OCI-M2 (cell line): ENCODE results near the gene KCNQ4.

Source experiments
- DNase-seq: peaks from one replicate; lab custom pipeline; 2025; ENCODE audit not compliant: unreplicated experiment; lab: John Stamatoyannopoulos, UW

KCNQ4 gene

DNA sequence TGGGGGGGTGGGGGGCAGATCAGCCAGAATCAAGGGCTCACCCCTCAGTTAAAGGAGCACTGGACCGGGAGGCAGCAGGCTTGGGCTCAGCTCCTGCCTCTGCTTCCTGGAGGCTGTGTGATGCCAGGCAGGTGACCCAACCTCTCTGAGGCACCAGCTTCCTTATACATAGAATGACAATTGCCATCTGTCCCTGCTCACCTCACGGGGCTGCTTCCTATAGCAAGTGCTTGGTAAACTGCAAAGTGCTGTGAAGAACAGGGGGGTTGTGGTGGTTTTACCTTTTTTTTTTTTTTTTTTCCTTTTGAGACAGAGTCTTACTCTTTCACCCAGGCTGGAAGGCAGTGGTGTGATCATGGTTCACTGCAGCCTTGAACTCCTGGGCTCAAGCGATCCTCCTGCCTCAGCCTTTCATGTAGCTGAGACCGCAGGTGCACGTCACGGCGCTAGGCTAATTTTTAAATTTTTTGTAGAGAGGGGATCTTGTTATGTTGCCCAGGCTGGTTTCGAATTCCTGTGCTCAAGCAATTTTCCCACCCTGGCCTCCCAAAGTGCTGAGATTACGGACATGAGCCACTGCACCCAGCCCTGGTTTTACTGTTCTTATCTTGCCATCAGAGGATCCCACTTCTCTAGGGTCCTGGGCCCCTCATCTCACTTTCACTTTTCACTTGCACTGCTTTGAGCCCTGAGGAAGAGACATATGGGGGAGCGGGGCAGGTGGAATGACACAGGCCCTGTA is 11.6 kb downstream of the KCNQ4 start:
- no peak for DNase-seq

DNA sequence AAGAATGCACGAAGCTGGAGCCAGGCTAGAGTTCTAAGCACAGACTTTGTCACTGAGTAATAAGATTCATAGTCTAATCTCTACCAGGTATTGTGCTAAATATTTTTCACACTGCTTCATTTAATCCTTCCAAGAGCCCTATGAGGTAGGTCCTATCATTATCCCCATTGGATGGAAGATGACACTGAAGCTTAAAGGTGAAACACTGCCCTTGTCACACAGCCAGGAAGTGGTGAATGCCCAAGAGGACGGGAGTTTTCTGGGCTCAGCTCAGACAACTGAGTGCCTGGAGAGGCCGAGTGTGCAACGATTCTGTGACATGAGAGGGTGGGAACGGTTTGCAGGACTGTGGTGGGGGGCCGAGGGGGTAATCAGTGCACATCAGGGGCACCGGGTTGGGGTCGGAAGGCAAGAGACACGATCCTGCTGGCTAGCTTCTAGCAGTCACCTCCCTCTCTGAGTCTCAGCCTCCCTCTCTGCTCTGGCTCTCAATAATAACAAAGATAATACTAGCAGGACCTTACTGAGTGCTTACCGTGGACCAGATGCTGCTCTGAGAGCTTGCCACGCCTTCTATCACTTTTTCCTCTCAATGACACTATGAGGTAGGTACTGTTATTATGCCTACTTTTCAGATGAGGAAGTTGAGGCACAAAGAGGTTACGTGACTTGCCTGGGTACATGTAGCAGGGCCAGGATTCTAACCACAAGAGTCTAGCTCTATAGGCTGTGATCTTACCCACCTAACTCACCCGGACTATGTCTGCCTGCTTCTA is 12.4 kb downstream of the KCNQ4 start:
- no peak for DNase-seq

DNA sequence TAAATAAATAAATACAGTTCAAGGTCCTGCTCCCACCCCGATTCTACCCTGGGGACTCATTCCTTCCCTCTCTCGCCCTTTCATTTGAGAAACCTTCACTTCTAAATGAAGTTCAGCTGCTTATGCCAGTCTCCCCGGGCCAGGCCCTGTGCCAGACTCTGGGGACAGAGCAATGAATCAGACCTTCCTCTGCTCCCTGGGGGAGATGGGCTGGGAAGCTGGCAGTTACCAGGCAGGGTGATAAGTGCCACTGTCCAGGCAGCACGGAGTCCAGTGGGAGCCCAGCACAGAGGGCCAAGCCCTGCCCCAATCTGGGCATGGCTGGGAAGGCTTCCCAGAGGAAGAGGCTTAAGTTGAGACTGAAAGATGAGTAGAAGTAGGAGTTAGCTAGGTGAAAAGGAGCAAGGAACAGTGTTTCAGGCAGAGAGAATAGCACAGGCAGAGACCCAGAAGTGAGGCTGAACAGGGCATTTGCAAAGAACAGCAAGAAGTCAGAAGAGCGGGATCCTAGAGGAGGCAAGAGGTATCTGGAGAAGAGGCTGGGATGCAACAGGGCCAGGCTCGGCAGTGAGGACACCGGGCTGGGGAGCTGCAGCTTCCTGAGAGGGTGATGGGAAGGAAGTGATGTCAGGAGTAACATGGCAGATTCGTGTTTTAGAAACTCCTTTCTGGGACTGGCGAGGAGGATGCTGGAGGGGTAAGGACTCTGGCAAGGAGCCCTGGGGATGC is 13.5 kb downstream of the KCNQ4 start:
- no peak for DNase-seq

DNA sequence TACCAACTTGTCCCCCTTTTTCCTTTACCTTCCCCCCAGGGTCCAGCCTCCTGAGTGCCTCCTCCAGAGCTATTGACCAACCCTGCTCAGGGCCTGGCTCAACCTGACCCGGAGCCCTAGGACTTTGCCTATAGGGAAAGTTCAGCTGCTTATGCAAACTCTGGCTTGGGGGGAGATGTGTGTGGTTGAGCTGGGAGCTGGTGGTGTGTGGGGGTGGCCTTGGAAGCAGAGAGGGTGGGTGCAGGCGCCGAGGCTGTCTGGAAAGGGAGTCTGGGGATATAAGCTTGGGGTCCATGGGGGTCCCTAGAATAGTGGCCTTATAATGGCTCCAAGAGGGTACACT is 14.1 kb downstream of the KCNQ4 start:
- no peak for DNase-seq

DNA sequence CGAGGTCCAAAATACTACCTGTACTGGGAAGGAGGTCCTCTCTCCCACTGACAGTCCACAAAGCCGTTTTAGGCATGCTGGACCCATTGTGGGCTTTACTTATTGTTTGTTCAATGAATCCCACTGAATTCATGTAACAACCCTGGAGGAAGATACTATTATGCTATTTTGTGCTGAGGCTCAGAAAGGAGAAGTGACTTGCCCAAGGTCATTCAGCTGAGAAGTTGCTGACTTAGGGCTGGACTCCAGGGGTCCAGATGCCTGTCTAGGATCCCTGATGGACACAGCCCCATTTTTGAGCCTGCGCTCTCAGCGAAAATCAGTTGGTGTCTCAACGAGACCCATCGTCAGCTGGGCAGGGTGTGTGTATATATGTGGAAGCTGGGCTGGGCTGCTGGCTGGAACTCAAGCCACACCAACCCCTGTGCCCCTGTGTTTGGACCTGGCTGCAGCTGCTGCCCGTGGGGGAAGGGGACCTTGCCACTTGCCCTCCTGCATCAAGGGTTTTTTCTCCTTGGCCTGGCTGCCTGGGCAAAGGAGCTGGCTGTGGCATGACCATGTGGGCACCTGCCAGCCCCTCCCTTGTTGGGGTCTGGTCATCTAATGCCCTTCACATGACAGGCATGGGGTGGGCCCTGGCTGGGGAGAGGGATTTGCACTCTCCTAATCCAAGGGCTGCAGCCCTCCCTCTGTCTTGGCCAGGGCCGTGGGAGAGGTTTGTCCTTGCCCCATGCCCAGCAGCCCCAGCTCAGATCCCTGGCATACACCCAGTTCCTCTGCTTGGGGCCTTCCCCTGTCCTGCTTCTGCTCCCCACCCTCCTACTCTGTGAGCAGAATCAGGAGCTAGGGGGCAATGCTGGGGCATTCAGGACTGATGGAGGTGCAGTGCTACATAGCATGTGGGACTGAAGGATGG is 15.0 kb downstream of the KCNQ4 start:
- no peak for DNase-seq

DNA sequence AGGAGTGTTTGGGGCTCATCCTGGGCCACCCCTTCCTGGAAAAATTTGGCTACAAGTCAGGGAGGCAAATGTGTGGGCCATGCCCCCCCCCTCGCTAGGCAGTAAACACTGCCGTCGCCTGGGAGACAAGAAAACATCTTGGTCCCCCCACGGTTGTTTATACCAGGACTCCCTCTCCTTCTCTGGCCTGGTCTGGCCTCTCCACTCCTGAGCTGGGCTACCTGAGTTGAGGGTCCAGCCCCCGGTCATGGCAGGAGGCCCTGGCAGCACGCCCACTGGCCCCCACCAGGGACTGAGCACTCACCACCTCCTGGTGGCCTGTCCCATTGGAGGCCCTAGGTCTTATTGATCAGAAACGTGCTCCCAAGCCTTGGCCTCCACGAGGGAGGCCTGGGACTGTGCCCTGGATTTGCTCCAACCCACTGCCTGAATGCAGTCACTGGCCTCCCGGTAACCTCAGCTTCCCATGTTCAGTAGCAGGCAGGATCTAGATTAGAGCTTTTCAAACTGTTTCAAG is 15.8 kb downstream of the KCNQ4 start:
- no peak for DNase-seq

DNA sequence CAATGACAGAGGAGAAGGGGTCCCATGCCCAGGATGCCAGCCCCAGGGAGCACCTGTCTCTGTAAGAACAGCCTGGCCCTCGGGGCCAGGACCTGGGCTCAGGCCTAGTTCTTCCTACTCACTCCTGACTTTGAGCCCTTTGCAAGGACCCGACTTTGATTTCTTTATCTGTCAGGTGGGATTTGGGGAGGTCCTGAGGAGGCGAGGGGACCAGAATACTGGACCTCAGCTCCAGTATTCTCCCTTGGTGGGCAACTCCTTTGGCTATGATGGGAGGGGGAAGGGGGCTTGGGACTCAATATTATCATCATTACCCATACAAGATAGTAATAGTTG is 18.1 kb downstream of the KCNQ4 start:
- DNase-seq: no peak

DNA sequence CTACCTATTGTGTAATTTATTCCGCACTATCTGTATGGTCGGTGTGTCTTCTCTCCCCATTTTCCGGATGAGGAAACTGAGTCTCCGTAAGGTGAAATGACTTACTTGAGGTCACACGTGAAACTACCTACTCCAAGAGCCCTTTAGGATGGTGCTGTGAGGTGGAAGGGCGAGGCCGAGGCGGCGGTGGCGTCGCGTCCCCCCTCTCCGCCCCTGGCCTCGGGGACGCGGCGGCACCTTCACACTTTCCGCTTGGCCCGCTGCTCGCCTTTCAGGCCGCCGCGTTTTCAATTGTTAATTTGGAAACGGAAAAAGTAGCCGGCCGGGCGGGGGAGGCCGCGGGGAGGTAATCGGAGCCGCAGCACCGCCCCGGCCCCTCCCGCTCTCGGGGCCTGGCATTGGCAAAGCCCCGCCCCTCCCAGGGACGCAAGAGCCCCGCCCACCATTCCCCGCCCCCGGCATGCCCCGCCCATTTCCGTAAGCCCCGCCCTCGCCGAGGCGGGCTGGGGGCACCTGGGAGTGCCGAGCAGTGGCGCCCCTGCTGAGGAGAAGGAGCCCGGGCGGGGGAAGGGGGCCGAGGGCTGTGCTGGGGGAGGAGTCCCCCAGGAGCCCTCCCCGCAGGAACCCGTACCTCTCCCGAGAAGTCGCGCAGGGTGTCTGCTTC is 18.6 kb downstream of the KCNQ4 start:
- peak; percentile 65 for DNase-seq

DNA sequence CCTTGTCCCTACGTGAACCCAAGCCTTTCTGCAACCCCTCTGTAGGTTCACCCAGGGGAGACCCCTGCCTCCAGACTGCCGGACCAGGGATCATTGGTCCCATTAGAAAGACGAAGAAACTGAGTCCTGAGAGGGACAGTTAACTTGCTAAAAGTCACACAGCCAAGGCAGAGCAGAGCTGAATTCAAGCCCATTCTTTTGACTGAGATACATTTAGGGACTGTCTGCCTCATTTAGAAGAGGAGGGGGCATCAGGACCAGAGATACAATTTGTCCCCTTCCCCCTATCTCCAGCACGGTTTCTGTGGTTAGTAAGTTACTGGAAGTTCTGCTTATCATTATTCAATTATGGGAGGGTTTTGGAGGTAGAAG is 19.1 kb downstream of the KCNQ4 start:
- peak; percentile 65 for DNase-seq

DNA sequence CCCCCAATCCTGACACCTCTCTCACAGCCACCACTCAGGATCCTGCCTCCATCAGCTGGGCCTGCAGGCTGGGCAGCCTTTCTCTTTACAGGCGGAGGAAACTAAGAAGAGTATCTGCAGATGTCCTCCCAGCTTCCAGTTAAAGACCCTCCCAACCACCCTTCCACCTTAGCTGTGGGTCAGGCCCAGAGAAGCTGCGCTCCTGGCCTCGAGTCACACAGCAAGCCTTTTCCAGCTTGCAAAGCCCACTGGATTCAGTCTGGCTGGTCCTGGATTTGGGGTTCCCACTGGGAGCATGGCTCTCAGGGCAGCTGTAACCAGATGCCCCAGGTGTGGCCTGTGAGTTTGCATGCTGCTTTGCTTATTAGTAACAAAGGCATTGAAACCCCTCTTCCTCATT is 19.9 kb downstream of the KCNQ4 start:
- DNase-seq: no peak

DNA sequence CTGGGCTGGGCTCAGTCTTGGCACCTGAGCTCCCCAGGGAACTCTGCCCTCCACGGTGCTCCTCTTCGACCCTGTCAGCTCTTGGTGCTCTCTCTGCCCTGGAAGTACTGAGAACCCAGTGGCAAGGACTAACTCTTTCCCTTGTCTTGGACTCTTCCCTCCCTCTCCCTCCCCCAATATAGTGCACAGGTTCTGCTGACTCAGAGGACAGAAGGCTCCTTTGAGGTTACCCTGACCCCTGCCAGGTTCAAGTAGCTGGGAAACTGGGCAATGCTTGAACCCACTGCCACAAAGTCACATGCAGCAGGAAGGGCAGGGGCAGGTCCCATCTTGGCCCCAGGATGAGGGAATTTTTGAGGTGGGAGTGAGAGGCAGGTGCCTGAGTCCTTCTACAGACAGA is 20.3 kb downstream of the KCNQ4 start:
- no peak for DNase-seq

DNA sequence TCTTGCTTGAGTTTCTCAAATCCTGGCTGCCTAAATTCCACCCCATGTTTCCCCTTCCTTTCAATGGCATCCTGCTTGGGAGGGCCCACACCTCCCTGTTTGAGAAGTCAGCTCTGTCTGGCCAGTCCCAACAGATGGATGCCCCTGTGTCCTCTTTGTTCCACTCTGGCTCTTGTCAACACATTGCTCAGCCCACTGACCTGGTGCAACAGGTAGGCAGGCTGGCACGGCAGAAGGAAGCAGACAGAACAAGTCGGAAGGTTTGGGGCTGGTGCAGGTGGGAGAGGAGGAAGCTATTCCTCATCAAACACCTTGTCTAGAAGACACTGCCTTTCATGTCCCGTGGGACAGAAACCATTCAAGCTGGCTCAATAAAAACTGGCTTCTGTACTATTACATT is 22.7 kb downstream of the KCNQ4 start:
- DNase-seq: no peak

DNA sequence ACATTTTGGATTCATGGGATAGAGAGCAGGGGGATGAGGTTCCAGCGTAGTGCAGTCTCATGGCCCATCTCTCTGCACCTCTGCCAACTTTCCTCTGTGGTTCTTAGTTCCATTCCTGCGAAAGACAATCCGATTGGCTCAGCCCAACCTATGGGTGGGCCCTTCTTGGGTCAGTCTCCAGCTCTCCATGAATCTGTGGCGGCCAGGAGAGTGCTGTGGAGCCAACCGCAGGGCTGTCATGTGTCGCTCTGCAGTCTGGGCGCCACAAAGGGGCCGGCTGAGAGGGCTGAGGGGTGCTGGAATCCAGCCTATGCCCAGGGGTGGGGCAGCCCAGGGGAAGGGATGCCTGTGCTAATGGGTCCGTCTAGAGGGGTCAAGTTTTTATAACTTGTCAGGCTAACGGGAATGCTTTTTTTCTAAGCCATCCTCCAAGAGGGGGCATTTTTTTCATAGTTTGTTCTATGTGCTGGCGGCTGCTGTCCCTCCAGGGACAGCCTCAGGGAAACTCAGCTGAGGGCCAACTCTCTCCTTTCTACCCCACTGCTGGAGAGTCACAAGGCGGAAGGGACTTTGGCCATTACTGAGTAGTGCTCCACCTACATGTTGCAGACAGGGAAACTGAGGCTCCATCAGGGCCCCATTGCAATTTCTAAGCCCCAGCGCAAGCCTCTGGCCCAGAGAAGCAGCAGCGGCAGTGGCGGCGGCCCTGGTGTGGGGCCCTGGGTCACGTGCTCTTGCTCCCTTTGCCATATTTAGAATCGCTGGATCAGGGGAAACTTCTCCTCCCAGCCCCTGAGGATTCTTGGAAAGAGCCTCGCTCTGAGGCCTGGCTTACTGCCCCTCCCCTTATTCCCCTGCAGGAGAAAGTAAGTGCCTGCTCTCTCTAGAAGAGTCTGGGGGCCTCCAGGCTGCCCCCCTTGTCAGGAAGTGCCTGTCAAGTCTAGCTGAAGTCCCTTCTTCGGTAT is 23.4 kb downstream of the KCNQ4 start:
- no peak for DNase-seq

DNA sequence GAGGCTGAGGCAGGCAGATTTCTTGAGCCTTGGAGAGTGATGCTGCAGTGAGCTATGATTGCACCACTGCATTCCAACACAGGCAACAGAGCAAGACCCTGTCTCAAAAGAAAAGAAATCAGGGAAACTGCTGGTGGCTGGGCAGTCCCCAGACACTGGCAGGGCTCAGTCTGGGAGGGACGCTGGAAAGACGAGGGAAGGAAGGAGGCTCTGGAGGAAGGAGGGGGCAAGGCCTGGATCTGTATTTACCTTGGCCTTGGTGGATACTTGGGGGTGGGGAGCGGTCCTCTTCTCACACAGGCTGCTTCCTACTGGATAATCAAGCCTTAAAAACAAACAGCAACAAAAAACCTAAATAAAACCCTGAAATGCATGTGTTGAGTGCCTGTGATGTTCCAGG is 24.4 kb downstream of the KCNQ4 start:
- DNase-seq: no peak

DNA sequence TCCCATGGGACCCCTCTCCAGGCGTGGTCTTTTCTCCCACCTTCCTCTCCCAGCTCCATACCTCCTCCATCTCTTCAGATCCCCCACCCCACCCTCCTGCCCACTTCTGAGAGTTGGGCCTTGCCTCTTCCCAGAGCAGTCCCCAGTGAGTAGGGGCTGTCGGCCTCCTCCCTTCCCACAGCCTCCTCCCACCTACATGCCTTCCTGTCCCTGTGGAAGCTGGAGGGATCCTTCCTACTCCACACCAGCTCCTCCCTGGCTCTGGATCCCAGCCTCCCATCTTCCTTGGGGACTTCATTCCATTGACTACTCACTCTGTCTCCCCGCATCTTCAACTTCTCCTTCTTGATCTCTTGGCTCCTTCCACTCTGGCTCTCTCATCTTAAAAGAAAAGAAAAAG is 24.9 kb downstream of the KCNQ4 start:
- no peak for DNase-seq

DNA sequence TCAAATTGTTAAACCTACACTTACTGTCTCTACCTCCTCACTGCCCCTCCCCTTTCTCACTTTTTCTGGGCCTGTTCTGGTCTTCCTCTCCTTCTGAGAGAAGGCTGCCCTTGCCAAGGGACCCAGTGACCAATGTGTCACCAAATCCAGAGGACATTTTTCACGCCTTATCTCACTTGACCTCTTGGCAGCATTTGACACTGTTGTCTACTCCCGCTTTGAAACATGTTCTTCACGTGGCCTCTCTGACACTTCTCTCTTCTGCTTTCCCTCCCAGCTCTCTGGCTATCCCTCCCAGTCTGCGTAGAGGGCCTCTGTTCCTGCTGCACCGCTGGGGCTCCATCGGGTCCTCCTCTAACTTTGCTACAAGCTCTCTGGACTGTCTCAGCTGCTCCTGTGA is 25.3 kb downstream of the KCNQ4 start:
- DNase-seq: no peak

DNA sequence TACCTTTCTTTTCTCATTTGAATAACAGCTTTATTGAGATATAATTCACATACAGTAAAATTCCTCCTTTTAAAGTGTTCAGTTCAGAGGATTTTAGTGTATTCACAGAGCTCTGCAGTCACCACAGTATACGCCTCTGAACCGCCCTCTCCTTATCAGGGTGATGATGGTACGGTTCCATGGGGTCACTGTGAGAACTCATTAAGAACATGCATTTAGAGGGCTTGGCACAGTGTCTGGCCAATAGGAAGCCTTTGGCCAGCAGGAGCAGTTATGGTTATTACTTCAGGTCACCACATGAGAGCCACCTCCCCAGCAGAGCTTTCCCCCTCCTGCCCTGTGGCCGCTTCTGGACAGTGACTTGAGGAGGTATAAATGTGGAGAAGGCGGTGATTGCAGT is 27.3 kb downstream of the KCNQ4 start:
- no peak for DNase-seq

DNA sequence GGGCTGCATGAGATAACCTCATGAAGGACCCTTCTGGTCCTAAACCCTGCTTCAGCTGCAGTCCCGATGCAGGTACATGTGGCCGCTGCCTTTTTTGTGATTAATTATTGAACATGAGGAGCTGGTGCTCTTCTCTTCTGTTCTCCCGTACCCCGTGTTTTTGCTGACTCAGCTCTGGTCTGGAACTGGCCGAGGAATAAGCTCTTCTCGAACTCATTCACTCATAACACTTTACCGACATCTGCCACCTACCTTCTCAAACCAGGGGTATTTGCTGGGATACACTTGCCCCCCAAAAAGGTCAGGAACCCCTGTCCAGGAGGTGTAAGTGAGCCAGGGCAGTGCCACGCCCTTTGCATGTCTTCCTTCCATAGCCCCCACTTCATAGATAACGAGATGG is 31.8 kb downstream of the KCNQ4 start:
- no peak for DNase-seq

DNA sequence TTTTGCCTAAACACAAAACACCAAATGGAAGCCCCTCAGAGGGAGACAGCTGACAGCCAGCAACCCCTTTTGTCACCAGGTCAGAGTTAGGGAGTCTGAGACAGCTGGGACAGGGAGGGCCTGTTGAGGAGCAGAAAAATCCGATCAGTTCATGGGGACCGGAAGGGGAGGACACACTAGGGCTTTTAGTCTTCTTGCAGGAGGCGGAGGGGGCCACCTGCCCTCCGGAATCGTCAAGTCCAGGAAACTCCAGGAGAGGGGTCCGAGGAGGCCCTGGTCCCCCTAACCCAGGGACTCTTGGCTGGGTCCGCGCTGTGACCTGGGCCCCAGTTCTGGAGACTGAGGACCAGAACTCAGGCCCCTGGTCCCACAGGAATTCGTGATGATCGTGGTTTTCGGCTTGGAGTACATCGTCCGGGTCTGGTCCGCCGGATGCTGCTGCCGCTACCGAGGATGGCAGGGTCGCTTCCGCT is 34.2 kb downstream of the KCNQ4 start:
- no peak for DNase-seq
